ENCODE measurements around the gene CADPS2.
A peak's percentile ranks its signal among the peaks of the same experiment; 100 is the strongest.

CADPS2 gene

DNA sequence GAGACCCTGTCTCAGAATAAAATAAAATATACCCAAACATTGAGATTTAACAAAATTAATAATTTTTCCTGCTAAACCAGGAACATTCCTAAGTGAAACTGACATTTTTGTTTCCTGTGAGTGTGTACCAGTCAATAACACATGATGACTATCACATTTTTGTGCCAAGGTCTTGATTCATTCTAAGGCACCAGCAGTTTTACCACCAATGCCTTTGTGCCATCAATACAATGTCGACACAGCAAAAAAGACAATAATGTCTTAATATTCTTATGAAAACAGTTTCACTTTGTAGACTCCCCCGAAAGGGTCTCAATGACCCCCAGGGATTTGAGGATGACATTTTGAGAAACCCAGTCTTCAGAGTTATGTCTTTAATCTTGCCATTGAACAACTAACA is 7.2 kb upstream of the CADPS2 start:
- H3K79me1 ChIP-seq (replicated peaks; ENCODE audit: low read length, poor library complexity, severe bottlenecking), result no peaks in the 10 kb centered on the region
- no peak overlapping the region for H2BK15ac ChIP-seq (ENCODE audit: low read depth, poor library complexity, severe bottlenecking)
- no peaks in the 10 kb centered on the region for H3K4me1 ChIP-seq (ENCODE audit: control insufficient read depth, insufficient read depth, low read depth, low read length)
- no peak overlapping the region for H2AK5ac ChIP-seq (ENCODE audit: low read length, severe bottlenecking)
- H3K4me2 ChIP-seq (ENCODE audit: low read length, poor library complexity, severe bottlenecking), result no peak overlapping the region
- no peak overlapping the region for H2BK5ac ChIP-seq (ENCODE audit: low read depth, low read length, poor library complexity, severe bottlenecking)
- no peaks in the 10 kb centered on the region for H3K27me3 ChIP-seq (ENCODE audit: control insufficient read depth in 1 of 2, insufficient read depth in 1 of 2, low read length in 2 of 2)
- no peak overlapping the region for H2BK12ac ChIP-seq (ENCODE audit: low read length in 2 of 2)
- H3K23ac ChIP-seq (ENCODE audit: low read length in 2 of 2), result no peak overlapping the region
- H3K18ac ChIP-seq (ENCODE audit: low read depth in 1 of 2, low read length in 2 of 2), result no peak overlapping the region
- H3K4me3 ChIP-seq (ENCODE audit: insufficient read depth in 1 of 2, low read depth in 1 of 2, low read length in 2 of 2), result no peak overlapping the region
- no peak for DNase-seq
- H3K9me3 ChIP-seq (ENCODE audit: control insufficient read depth, low read length), result no peaks in the 10 kb centered on the region
- no peaks in the 10 kb centered on the region for H3K36me3 ChIP-seq (ENCODE audit: control insufficient read depth in 1 of 2, insufficient read depth in 2 of 2, low read depth in 1 of 2, low read length in 2 of 2)
- H3K9ac ChIP-seq (ENCODE audit: low read length), result no peak overlapping the region
- H4K91ac ChIP-seq (ENCODE audit: low read length), result no peak overlapping the region
- H3K27ac ChIP-seq (ENCODE audit: low read length, poor library complexity, severe bottlenecking), result no peak overlapping the region
- no peak overlapping the region for H3K14ac ChIP-seq (ENCODE audit: low read length in 2 of 2)
- 89% methylated on average over 2 of the region's 2 CpGs for WGBS
- no peak overlapping the region for H4K8ac ChIP-seq (ENCODE audit: low read length)
- H2BK120ac ChIP-seq (ENCODE audit: low read depth, low read length), result no peak overlapping the region
- no peak overlapping the region for H2AFZ ChIP-seq (ENCODE audit: low read depth, low read length)
- no peak overlapping the region for H3K4ac ChIP-seq (ENCODE audit: low read depth in 1 of 2, low read length in 2 of 2)

GRCh38 chr7:122889116-122889515 is 2.9 kb upstream of the CADPS2 start:
- peaks cover 2% of the 10 kb centered on the region for H3K4me1 ChIP-seq (ENCODE audit: control insufficient read depth, insufficient read depth, low read depth, low read length)
- H2BK5ac ChIP-seq (ENCODE audit: low read depth, low read length, poor library complexity, severe bottlenecking), result no peak overlapping the region
- H3K4me3 ChIP-seq (ENCODE audit: insufficient read depth in 1 of 2, low read depth in 1 of 2, low read length in 2 of 2), result no peak overlapping the region
- no peak overlapping the region for H3K9ac ChIP-seq (ENCODE audit: low read length)
- H3K9me3 ChIP-seq (ENCODE audit: control insufficient read depth, low read length), result no peaks in the 10 kb centered on the region
- no peak for DNase-seq
- no peak overlapping the region for H3K23ac ChIP-seq (ENCODE audit: low read length in 2 of 2)
- no peak overlapping the region for H3K27ac ChIP-seq (ENCODE audit: low read length, poor library complexity, severe bottlenecking)
- H3K18ac ChIP-seq (ENCODE audit: low read depth in 1 of 2, low read length in 2 of 2), result no peak overlapping the region
- no peak overlapping the region for H3K14ac ChIP-seq (ENCODE audit: low read length in 2 of 2)
- no peak overlapping the region for H2BK12ac ChIP-seq (ENCODE audit: low read length in 2 of 2)
- no peak overlapping the region for H2BK120ac ChIP-seq (ENCODE audit: low read depth, low read length)
- no peak overlapping the region for H3K4me2 ChIP-seq (ENCODE audit: low read length, poor library complexity, severe bottlenecking)
- H2BK15ac ChIP-seq (ENCODE audit: low read depth, poor library complexity, severe bottlenecking), result no peak overlapping the region
- H2AFZ ChIP-seq (ENCODE audit: low read depth, low read length), result no peak overlapping the region
- WGBS, result no CpG with 5 or more reads among the region's 1 CpG
- no peaks in the 10 kb centered on the region for H3K36me3 ChIP-seq (ENCODE audit: control insufficient read depth in 1 of 2, insufficient read depth in 2 of 2, low read depth in 1 of 2, low read length in 2 of 2)
- H4K8ac ChIP-seq (ENCODE audit: low read length), result no peak overlapping the region
- H4K91ac ChIP-seq (ENCODE audit: low read length), result no peak overlapping the region
- no peak overlapping the region for H2AK5ac ChIP-seq (ENCODE audit: low read length, severe bottlenecking)
- no peak overlapping the region for H3K4ac ChIP-seq (ENCODE audit: low read depth in 1 of 2, low read length in 2 of 2)
- no peaks in the 10 kb centered on the region for H3K27me3 ChIP-seq (ENCODE audit: control insufficient read depth in 1 of 2, insufficient read depth in 1 of 2, low read length in 2 of 2)
- peaks cover 1% of the 10 kb centered on the region for H3K79me1 ChIP-seq (replicated peaks; ENCODE audit: low read length, poor library complexity, severe bottlenecking)

DNA sequence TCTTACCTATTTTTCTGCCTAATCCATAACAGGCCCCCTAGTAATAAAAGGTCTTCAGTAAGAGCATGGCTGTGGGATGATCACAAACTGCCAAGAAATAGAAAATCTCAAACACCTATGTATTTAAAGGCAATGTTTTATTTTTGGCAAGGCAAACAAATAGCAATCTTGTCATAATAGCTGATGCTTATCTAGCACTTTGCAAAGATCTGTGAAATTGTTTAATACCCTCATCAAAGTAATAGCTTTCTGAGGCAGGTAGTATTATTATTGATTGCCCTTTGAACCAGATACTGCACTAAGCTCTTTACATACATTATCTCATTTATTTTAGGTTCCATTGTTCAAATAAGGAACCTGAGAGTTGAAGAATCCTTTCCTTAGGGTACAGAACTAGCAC is 1.6 kb upstream of the CADPS2 start:
- H3K36me3 ChIP-seq (ENCODE audit: control insufficient read depth in 1 of 2, insufficient read depth in 2 of 2, low read depth in 1 of 2, low read length in 2 of 2), result no peaks in the 10 kb centered on the region
- H2BK12ac ChIP-seq (ENCODE audit: low read length in 2 of 2), result no peak overlapping the region
- H3K18ac ChIP-seq (ENCODE audit: low read depth in 1 of 2, low read length in 2 of 2), result no peak overlapping the region
- no peak overlapping the region for H3K23ac ChIP-seq (ENCODE audit: low read length in 2 of 2)
- no peak overlapping the region for H2BK5ac ChIP-seq (ENCODE audit: low read depth, low read length, poor library complexity, severe bottlenecking)
- no peaks in the 10 kb centered on the region for H3K27me3 ChIP-seq (ENCODE audit: control insufficient read depth in 1 of 2, insufficient read depth in 1 of 2, low read length in 2 of 2)
- H4K8ac ChIP-seq (ENCODE audit: low read length), result no peak overlapping the region
- peaks cover 1% of the 10 kb centered on the region for H3K79me1 ChIP-seq (replicated peaks; ENCODE audit: low read length, poor library complexity, severe bottlenecking)
- no peak overlapping the region for H3K4me2 ChIP-seq (ENCODE audit: low read length, poor library complexity, severe bottlenecking)
- H2BK15ac ChIP-seq (ENCODE audit: low read depth, poor library complexity, severe bottlenecking), result no peak overlapping the region
- H3K4me1 ChIP-seq (ENCODE audit: control insufficient read depth, insufficient read depth, low read depth, low read length), result peaks cover 2% of the 10 kb centered on the region
- no peak overlapping the region for H3K9ac ChIP-seq (ENCODE audit: low read length)
- no peak overlapping the region for H4K91ac ChIP-seq (ENCODE audit: low read length)
- H3K27ac ChIP-seq (ENCODE audit: low read length, poor library complexity, severe bottlenecking), result no peak overlapping the region
- no peak overlapping the region for H3K14ac ChIP-seq (ENCODE audit: low read length in 2 of 2)
- no peak overlapping the region for H3K4me3 ChIP-seq (ENCODE audit: insufficient read depth in 1 of 2, low read depth in 1 of 2, low read length in 2 of 2)
- H3K9me3 ChIP-seq (ENCODE audit: control insufficient read depth, low read length), result no peaks in the 10 kb centered on the region
- H2AK5ac ChIP-seq (ENCODE audit: low read length, severe bottlenecking), result no peak overlapping the region
- no peak overlapping the region for H2BK120ac ChIP-seq (ENCODE audit: low read depth, low read length)
- no peak overlapping the region for H2AFZ ChIP-seq (ENCODE audit: low read depth, low read length)
- no peak for DNase-seq
- no peak overlapping the region for H3K4ac ChIP-seq (ENCODE audit: low read depth in 1 of 2, low read length in 2 of 2)

- H2AFZ ChIP-seq (ENCODE audit: low read depth, low read length), result no peak overlapping the region
- peak overlapping the region; percentile 88 for H3K9ac ChIP-seq (ENCODE audit: low read length)
- under 1% methylated on average over 8 of the region's 12 CpGs for WGBS
- H3K18ac ChIP-seq (ENCODE audit: low read depth in 1 of 2, low read length in 2 of 2), result no peak overlapping the region
- peaks cover 2% of the 10 kb centered on the region for H3K4me1 ChIP-seq (ENCODE audit: control insufficient read depth, insufficient read depth, low read depth, low read length)
- H3K9me3 ChIP-seq (ENCODE audit: control insufficient read depth, low read length), result no peaks in the 10 kb centered on the region
- no peak overlapping the region for H2BK12ac ChIP-seq (ENCODE audit: low read length in 2 of 2)
- H4K91ac ChIP-seq (ENCODE audit: low read length), result no peak overlapping the region
- peak overlapping the region in 1 of 2 experiments; percentile 91 for H3K4me3 ChIP-seq (ENCODE audit: insufficient read depth in 1 of 2, low read depth in 1 of 2, low read length in 2 of 2)
- H2BK120ac ChIP-seq (ENCODE audit: low read depth, low read length), result no peak overlapping the region
- no peak overlapping the region for H3K4ac ChIP-seq (ENCODE audit: low read depth in 1 of 2, low read length in 2 of 2)
- H3K79me1 ChIP-seq (replicated peaks; ENCODE audit: low read length, poor library complexity, severe bottlenecking), result peaks cover 1% of the 10 kb centered on the region
- peak; percentile 85 for DNase-seq
- H2BK5ac ChIP-seq (ENCODE audit: low read depth, low read length, poor library complexity, severe bottlenecking), result no peak overlapping the region
- no peak overlapping the region for H3K23ac ChIP-seq (ENCODE audit: low read length in 2 of 2)
- H4K8ac ChIP-seq (ENCODE audit: low read length), result no peak overlapping the region
- H3K4me2 ChIP-seq (ENCODE audit: low read length, poor library complexity, severe bottlenecking), result peak overlapping the region; percentile 99
- H2BK15ac ChIP-seq (ENCODE audit: low read depth, poor library complexity, severe bottlenecking), result no peak overlapping the region
- no peak overlapping the region for H3K14ac ChIP-seq (ENCODE audit: low read length in 2 of 2)
- H3K27me3 ChIP-seq (ENCODE audit: control insufficient read depth in 1 of 2, insufficient read depth in 1 of 2, low read length in 2 of 2), result no peaks in the 10 kb centered on the region
- H3K36me3 ChIP-seq (ENCODE audit: control insufficient read depth in 1 of 2, insufficient read depth in 2 of 2, low read depth in 1 of 2, low read length in 2 of 2), result no peaks in the 10 kb centered on the region
- H2AK5ac ChIP-seq (ENCODE audit: low read length, severe bottlenecking), result no peak overlapping the region
- H3K27ac ChIP-seq (ENCODE audit: low read length, poor library complexity, severe bottlenecking), result no peak overlapping the region
These were observed 938 bp upstream of the CADPS2 start for GRCh38 chr7:122887198-122887597.

Measured in mesenchymal stem cell (in vitro differentiated cells and primary cell).